Mammary epithelial cell (primary cell): ENCODE results near the gene EPHA6.
"Not testable (repeated sequence)": the region's sequence is repeated elsewhere in the genome, so short reads cannot be mapped to it uniquely, and the experiment has no call there.

Experiments
- CTCF ChIP-seq, 2 donors: IDR thresholded peaks in 1 of 2; conservative IDR thresholded peaks in 1 of 2; 2 replicates each; pipeline ENCODE4 v1.5.1; 2011 to 2012; ENCODE audit warnings: inconsistent platforms in 2 of 2, low read length in 2 of 2, mild to moderate bottlenecking in 2 of 2, control low read depth in 1 of 2, low read depth in 1 of 2; ENCODE audit not compliant: insufficient read depth in 1 of 2; ENCODE audit errors: extremely low read depth in 1 of 2
- EZH2 ChIP-seq: IDR thresholded peaks from 2 replicates; pipeline ENCODE4 v1.6.1; 2012; ENCODE audit warnings: low read length, inconsistent platforms, borderline replicate concordance

GRCh38 chr3:97620514-97620913 lies 806.1 kb downstream of the EPHA6 start:
- not testable (repeated sequence) for TF ChIP-seq EZH2; CTCF (conservative IDR thresholded peaks at IDR 0.05 in 1 of 2, IDR thresholded peaks at IDR 0.05 in 1 of 2; ENCODE audit: extremely low read depth in 1 of 2, insufficient read depth in 1 of 2, low read depth in 1 of 2, low read length in 2 of 2)
